ENCODE data around the gene OGG1.

OGG1 gene

DNA sequence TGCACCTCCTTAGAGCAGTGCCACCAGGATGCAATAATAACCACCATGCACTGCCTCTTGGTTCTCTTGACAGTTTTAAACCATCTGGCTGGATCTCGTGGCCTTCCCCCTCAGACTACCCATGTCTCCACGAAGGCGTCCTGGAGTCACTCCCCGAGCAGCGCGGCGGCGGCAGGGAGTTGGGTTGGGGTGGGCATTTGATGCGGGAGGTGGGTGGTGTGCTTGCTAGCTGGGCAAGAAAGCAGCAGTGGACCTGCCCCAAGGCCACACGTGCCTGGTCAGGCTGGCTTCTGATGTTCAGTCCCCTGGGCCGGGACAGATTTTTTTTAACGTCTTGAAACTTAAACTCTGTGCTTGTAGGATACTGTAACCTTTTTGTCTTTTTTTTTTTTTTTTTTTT is 56.4 kb downstream of the OGG1 start:
- peaks cover 56 to 57% of the 10 kb centered on the region in 2 experiments for H3K36me3 ChIP-seq (ENCODE audit: control insufficient read depth in 1 of 2, insufficient read depth in 2 of 2, low read depth in 1 of 2, low read length in 2 of 2)
- no peak overlapping the region for H2BK12ac ChIP-seq (ENCODE audit: low read length in 2 of 2)
- H3K4ac ChIP-seq (ENCODE audit: low read depth in 1 of 2, low read length in 2 of 2) = no peak overlapping the region
- peaks cover 17% of the 10 kb centered on the region for H3K4me1 ChIP-seq (ENCODE audit: control insufficient read depth, insufficient read depth, low read depth, low read length)
- no peaks in the 10 kb centered on the region for H3K9me3 ChIP-seq (ENCODE audit: control insufficient read depth, low read length)
- no peak overlapping the region for H3K18ac ChIP-seq (ENCODE audit: low read depth in 1 of 2, low read length in 2 of 2)
- H3K4me3 ChIP-seq (ENCODE audit: insufficient read depth in 1 of 2, low read depth in 1 of 2, low read length in 2 of 2) = no peak overlapping the region
- H3K4me2 ChIP-seq (ENCODE audit: low read length, poor library complexity, severe bottlenecking) = no peak overlapping the region
- H2BK15ac ChIP-seq (ENCODE audit: low read depth, poor library complexity, severe bottlenecking) = no peak overlapping the region
- H2BK5ac ChIP-seq (ENCODE audit: low read depth, low read length, poor library complexity, severe bottlenecking) = no peak overlapping the region
- H3K27me3 ChIP-seq (ENCODE audit: control insufficient read depth in 1 of 2, insufficient read depth in 1 of 2, low read length in 2 of 2) = no peaks in the 10 kb centered on the region
- WGBS = 100% methylated on average over 10 of the region's 12 CpGs
- DNase-seq = no peak
- no peak overlapping the region for H2AFZ ChIP-seq (ENCODE audit: low read depth, low read length)
- H2AK5ac ChIP-seq (ENCODE audit: low read length, severe bottlenecking) = no peak overlapping the region
- no peak overlapping the region for H2BK120ac ChIP-seq (ENCODE audit: low read depth, low read length)
- H3K79me1 ChIP-seq (replicated peaks; ENCODE audit: low read length, poor library complexity, severe bottlenecking) = peaks cover 26% of the 10 kb centered on the region
- no peak overlapping the region for H3K23ac ChIP-seq (ENCODE audit: low read length in 2 of 2)
- H3K14ac ChIP-seq (ENCODE audit: low read length in 2 of 2) = no peak overlapping the region
- no peak overlapping the region for H4K8ac ChIP-seq (ENCODE audit: low read length)
- H3K27ac ChIP-seq (ENCODE audit: low read length, poor library complexity, severe bottlenecking) = no peak overlapping the region
- no peak overlapping the region for H4K91ac ChIP-seq (ENCODE audit: low read length)
- no peak overlapping the region for H3K9ac ChIP-seq (ENCODE audit: low read length)
